ENCODE results near the gene AFG3L2. TPM values are rescaled to one million over a fixed set of nuclear protein-coding genes. Genes with fewer than 3 reads are reported as not detected.
"Not testable (repeated sequence)": the region's sequence is repeated elsewhere in the genome, so short reads cannot be mapped to it uniquely, and the experiment has no call there.

Gene AFG3L2
- total and polyA plus RNA-seq, 4 donors = 17.9 to 31.6 (median 25.6) TPM

DNA sequence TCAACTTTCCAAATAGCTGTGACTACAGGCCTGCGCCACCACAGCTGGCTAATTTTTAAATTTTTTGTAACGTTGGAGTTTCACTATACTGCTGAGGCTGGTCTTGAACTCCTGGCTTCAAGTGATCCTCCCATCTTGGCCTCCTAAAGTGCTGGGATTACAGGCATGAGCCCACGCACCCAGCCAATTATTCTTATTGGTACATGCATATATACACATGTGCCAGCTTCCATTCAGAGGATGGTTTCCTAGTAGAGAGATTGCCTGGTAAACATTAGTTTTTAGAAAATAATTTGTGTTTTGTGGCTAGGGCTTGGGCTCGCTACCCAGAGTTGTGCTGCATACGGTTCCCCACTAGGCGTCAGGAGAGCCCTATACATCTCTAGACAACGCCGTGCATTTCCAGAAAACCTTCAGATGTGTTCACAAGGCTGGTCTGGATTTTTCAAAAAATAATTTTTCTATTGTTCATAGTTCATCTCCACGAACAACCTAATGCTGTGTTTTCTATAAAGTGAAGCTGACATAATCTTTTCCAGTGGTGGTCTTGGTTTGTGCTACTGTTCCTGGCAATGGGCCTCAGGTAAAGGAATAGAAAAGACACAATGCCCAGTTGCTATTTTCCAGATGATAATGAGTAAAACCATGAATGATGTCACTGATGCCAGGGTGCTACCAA, 14.6 kb upstream of the AFG3L2 start:
- intact Hi-C loops (cut with DNase I) = loop anchor here (1.0 to 2.0 kb wide), 2 partner anchors 267 to 269 kb away; partner anchors contain the start of gene SPIRE1 (in 1 of the 2)
- Histone ChIP-seq H3K4me1 (ENCODE audit: control insufficient read depth in 1 of 2, insufficient read depth in 2 of 2, low read length in 2 of 2) (no peaks in the 10 kb centered on the region), H3K27ac (ENCODE audit: low read depth in 1 of 2, low read length in 2 of 2) (no peak overlapping the region), H3K9me3 (ENCODE audit: control insufficient read depth, low read length) (no peaks in the 10 kb centered on the region), H3K27me3 (ENCODE audit: control insufficient read depth in 1 of 2, insufficient read depth in 2 of 2, low read length in 1 of 2) (no peaks in the 10 kb centered on the region), H3K36me3 (ENCODE audit: control insufficient read depth in 1 of 2, insufficient read depth in 2 of 2, low read length in 1 of 2) (no peaks in the 10 kb centered on the region), H3K4me3 (ENCODE audit: low read length in 2 of 2) (no peak overlapping the region)
- WGBS, 2 donors = 12 to 13% methylated on average over 9 of the region's 9 CpGs
- ATAC-seq (ENCODE audit: low FRiP score) (peak; percentile 92), DNase-seq (peak; percentile 64 to 81)

DNA sequence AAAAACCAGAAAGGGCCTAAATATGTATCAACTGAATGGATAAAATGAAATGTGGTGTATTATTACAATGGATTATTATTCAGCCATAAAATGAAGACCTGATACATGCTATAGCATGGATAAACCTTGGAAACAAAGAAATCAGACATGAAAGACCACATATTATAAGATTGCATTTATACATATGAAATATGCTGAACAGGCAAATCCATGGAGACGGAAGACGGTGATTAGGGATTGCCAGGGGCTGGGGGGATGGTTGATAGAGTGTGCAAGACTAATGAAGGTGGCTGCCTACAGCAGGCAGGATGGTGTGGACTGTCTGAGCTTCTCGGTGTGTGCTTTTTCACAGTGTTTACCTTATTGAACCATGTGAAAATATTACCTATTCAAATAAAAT, 11.4 kb upstream of the AFG3L2 start:
- no peak overlapping the region for H3K27ac ChIP-seq (ENCODE audit: low read depth in 1 of 2, low read length in 2 of 2)
- H3K4me3 ChIP-seq (ENCODE audit: low read length in 2 of 2) = no peak overlapping the region
- no peaks in the 10 kb centered on the region for H3K36me3 ChIP-seq (ENCODE audit: control insufficient read depth in 1 of 2, insufficient read depth in 2 of 2, low read length in 1 of 2)
- no peaks in the 10 kb centered on the region for H3K9me3 ChIP-seq (ENCODE audit: control insufficient read depth, low read length)
- DNase-seq = no peak
- H3K27me3 ChIP-seq (ENCODE audit: control insufficient read depth in 1 of 2, insufficient read depth in 2 of 2, low read length in 1 of 2) = no peaks in the 10 kb centered on the region
- H3K4me1 ChIP-seq (ENCODE audit: control insufficient read depth in 1 of 2, insufficient read depth in 2 of 2, low read length in 2 of 2) = no peaks in the 10 kb centered on the region
- no peak for ATAC-seq (ENCODE audit: low FRiP score)
- 79 to 82% methylated on average over 3 of the region's 3 CpGs for WGBS, 2 donors
- intact Hi-C loops (cut with DNase I) = no loop called here

- WGBS, 2 donors = 77 to 78% methylated on average over 2 of the region's 2 CpGs
- Histone ChIP-seq H3K4me1 (ENCODE audit: control insufficient read depth in 1 of 2, insufficient read depth in 2 of 2, low read length in 2 of 2) (no peaks in the 10 kb centered on the region), H3K4me3 (ENCODE audit: low read length in 2 of 2) (no peak overlapping the region), H3K36me3 (ENCODE audit: control insufficient read depth in 1 of 2, insufficient read depth in 2 of 2, low read length in 1 of 2) (no peaks in the 10 kb centered on the region), H3K9me3 (ENCODE audit: control insufficient read depth, low read length) (no peaks in the 10 kb centered on the region), H3K27me3 (ENCODE audit: control insufficient read depth in 1 of 2, insufficient read depth in 2 of 2, low read length in 1 of 2) (no peaks in the 10 kb centered on the region), H3K27ac (ENCODE audit: low read depth in 1 of 2, low read length in 2 of 2) (no peak overlapping the region)
- intact Hi-C loops (cut with DNase I) = no loop called here
- no peak for DNase-seq
- ATAC-seq (ENCODE audit: low FRiP score) = no peak
Measured at GRCh38 chr18:12384261-12384660, 7.2 kb upstream of the AFG3L2 start.

DNA sequence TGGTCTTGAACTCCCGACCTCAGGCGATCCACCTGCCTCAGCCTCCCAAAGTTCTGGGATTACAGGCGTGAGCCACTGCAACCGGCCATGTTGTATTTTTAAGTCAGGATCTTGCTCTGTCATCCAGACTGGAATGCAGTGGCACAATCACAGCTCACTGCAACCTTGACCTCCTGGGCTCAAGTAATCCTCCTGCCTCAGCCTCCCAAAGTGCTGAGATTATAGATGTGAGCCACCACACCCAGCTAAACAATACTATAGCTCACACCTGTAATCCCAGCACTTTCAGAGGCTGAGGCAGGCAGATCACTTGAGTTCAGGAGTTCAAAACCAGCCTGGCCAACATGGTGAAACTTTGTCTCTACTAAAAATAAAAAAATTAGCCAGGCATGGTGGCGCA, 6.7 kb upstream of the AFG3L2 start:
- H3K27me3 ChIP-seq (ENCODE audit: control insufficient read depth in 1 of 2, insufficient read depth in 2 of 2, low read length in 1 of 2); H3K4me1 ChIP-seq (ENCODE audit: control insufficient read depth in 1 of 2, insufficient read depth in 2 of 2, low read length in 2 of 2); ATAC-seq (ENCODE audit: low FRiP score); H3K27ac ChIP-seq (ENCODE audit: low read depth in 1 of 2, low read length in 2 of 2); H3K36me3 ChIP-seq (ENCODE audit: control insufficient read depth in 1 of 2, insufficient read depth in 2 of 2, low read length in 1 of 2); DNase-seq; intact Hi-C loops (cut with DNase I); H3K9me3 ChIP-seq (ENCODE audit: control insufficient read depth, low read length); H3K4me3 ChIP-seq (ENCODE audit: low read length in 2 of 2): not testable (repeated sequence)
- WGBS, 2 donors = 92 to 95% methylated on average over 5 of the region's 5 CpGs

- WGBS, 2 donors = 93 to 95% methylated on average over 7 of the region's 7 CpGs
- H3K36me3 ChIP-seq (ENCODE audit: control insufficient read depth in 1 of 2, insufficient read depth in 2 of 2, low read length in 1 of 2); H3K27me3 ChIP-seq (ENCODE audit: control insufficient read depth in 1 of 2, insufficient read depth in 2 of 2, low read length in 1 of 2); ATAC-seq (ENCODE audit: low FRiP score); H3K27ac ChIP-seq (ENCODE audit: low read depth in 1 of 2, low read length in 2 of 2); intact Hi-C loops (cut with DNase I); H3K9me3 ChIP-seq (ENCODE audit: control insufficient read depth, low read length); H3K4me1 ChIP-seq (ENCODE audit: control insufficient read depth in 1 of 2, insufficient read depth in 2 of 2, low read length in 2 of 2); H3K4me3 ChIP-seq (ENCODE audit: low read length in 2 of 2): not testable (repeated sequence)
- DNase-seq = peak in 1 of 2 donors; percentile 55
Measured at GRCh38 chr18:12382221-12382814, 5.3 kb upstream of the AFG3L2 start.

GRCh38 chr18:12378198-12378558, 1.2 kb upstream of the AFG3L2 start:
- intact Hi-C loops (cut with DNase I) = loop anchor here (5.0 to 10.0 kb wide), 4 partner anchors 71 to 567 kb away; partner anchors contain the start of genes SEH1L (in 1 of the 2) and TUBB6 (in 1 of the 2)
- DNase-seq = peak in 1 of 2 donors; percentile 13
- WGBS, 2 donors = 75 to 84% methylated on average over 5 of the region's 5 CpGs
- ATAC-seq (ENCODE audit: low FRiP score); H3K36me3 ChIP-seq (ENCODE audit: control insufficient read depth in 1 of 2, insufficient read depth in 2 of 2, low read length in 1 of 2); H3K4me1 ChIP-seq (ENCODE audit: control insufficient read depth in 1 of 2, insufficient read depth in 2 of 2, low read length in 2 of 2); H3K9me3 ChIP-seq (ENCODE audit: control insufficient read depth, low read length); H3K27ac ChIP-seq (ENCODE audit: low read depth in 1 of 2, low read length in 2 of 2); H3K27me3 ChIP-seq (ENCODE audit: control insufficient read depth in 1 of 2, insufficient read depth in 2 of 2, low read length in 1 of 2): not testable (repeated sequence)
- H3K4me3 ChIP-seq (ENCODE audit: low read length in 2 of 2) = peak overlapping the region in 1 of 2 donors; percentile 38

GRCh38 chr18:12377556-12378197, 650 bp upstream of the AFG3L2 start:
- Histone ChIP-seq H3K36me3 (ENCODE audit: control insufficient read depth in 1 of 2, insufficient read depth in 2 of 2, low read length in 1 of 2) (no peaks in the 10 kb centered on the region), H3K4me1 (ENCODE audit: control insufficient read depth in 1 of 2, insufficient read depth in 2 of 2, low read length in 2 of 2) (no peaks in the 10 kb centered on the region), H3K27ac (ENCODE audit: low read depth in 1 of 2, low read length in 2 of 2) (peak overlapping the region in 1 of 2 donors; percentile 49), H3K4me3 (ENCODE audit: low read length in 2 of 2) (peak overlapping the region; percentile 11 to 38), H3K27me3 (ENCODE audit: control insufficient read depth in 1 of 2, insufficient read depth in 2 of 2, low read length in 1 of 2) (no peaks in the 10 kb centered on the region), H3K9me3 (ENCODE audit: control insufficient read depth, low read length) (no peaks in the 10 kb centered on the region)
- no peak for ATAC-seq (ENCODE audit: low FRiP score)
- DNase-seq = no peak
- intact Hi-C loops (cut with DNase I) = loop anchor here (5.0 to 10.0 kb wide), 4 partner anchors 70 to 567 kb away; partner anchors contain the start of genes SEH1L (in 1 of the 2) and TUBB6 (in 1 of the 2)
- 2% methylated on average over 27 to 30 of the region's 30 CpGs for WGBS, 2 donors

GRCh38 chr18:12376034-12376753, 833 bp downstream of the AFG3L2 start:
- ATAC-seq (ENCODE audit: low FRiP score) = no peak
- Histone ChIP-seq H3K27ac (ENCODE audit: low read depth in 1 of 2, low read length in 2 of 2) (peak overlapping the region in 1 of 2 donors; percentile 94), H3K9me3 (ENCODE audit: control insufficient read depth, low read length) (no peaks in the 10 kb centered on the region), H3K4me1 (ENCODE audit: control insufficient read depth in 1 of 2, insufficient read depth in 2 of 2, low read length in 2 of 2) (no peaks in the 10 kb centered on the region), H3K27me3 (ENCODE audit: control insufficient read depth in 1 of 2, insufficient read depth in 2 of 2, low read length in 1 of 2) (no peaks in the 10 kb centered on the region), H3K4me3 (ENCODE audit: low read length in 2 of 2) (peak overlapping the region; percentile 55 to 64), H3K36me3 (ENCODE audit: control insufficient read depth in 1 of 2, insufficient read depth in 2 of 2, low read length in 1 of 2) (no peaks in the 10 kb centered on the region)
- DNase-seq = peak; percentile 50 to 67
- intact Hi-C loops (cut with DNase I) = loop anchor here (5.0 to 10.0 kb wide), 4 partner anchors 69 to 569 kb away; partner anchors contain the start of genes SEH1L (in 1 of the 2) and TUBB6 (in 1 of the 2)
- 16% methylated on average over 42 of the region's 42 CpGs for WGBS, 2 donors
